Testis (tissue), 2 donors: ENCODE measurements around the gene C20orf173.

Experiments
- POLR2A ChIP-seq: fragments of 450-650 bp; IDR thresholded peaks from one replicate; pipeline ENCODE4 v1.6.1; 2017; ENCODE audit warnings: antibody characterized with exemption, mild to moderate bottlenecking, moderate library complexity
- TF ChIP-seq, protein P1 (sequence below), 3 experiments: fragments of 450-650 bp in 2 of 3; fragments of 200-600 bp in 1 of 3; sonication (generic) in 1 of 3; IDR thresholded peaks; one replicate each; pipeline ENCODE4 v1.5.1; 2016 to 2019; ENCODE audit warnings: antibody characterized with exemption in 3 of 3, mild to moderate bottlenecking in 2 of 3, moderate library complexity in 1 of 3

DNA sequence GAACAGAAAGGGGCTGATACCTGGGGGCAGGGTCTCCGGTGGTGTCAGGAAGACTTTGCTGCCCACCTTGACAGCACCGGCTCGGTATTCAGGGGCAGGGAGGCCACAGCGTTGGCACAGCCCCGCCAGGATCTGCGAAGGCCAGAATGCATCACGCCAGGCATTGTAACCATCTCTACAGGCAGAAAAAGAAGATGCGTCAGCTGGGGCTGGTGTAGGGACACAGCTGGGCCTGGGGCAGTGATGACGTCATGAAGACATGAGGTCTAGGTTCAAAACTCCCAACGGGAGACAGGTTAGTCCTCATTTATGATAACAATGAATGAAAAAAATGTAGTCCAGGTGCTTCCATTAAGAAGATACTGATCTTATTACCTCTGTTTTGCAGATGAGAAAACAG, 34.4 kb upstream of the C20orf173 start:
- no peak for TF ChIP-seq POLR2A
- TF ChIP-seq, protein P1, sequence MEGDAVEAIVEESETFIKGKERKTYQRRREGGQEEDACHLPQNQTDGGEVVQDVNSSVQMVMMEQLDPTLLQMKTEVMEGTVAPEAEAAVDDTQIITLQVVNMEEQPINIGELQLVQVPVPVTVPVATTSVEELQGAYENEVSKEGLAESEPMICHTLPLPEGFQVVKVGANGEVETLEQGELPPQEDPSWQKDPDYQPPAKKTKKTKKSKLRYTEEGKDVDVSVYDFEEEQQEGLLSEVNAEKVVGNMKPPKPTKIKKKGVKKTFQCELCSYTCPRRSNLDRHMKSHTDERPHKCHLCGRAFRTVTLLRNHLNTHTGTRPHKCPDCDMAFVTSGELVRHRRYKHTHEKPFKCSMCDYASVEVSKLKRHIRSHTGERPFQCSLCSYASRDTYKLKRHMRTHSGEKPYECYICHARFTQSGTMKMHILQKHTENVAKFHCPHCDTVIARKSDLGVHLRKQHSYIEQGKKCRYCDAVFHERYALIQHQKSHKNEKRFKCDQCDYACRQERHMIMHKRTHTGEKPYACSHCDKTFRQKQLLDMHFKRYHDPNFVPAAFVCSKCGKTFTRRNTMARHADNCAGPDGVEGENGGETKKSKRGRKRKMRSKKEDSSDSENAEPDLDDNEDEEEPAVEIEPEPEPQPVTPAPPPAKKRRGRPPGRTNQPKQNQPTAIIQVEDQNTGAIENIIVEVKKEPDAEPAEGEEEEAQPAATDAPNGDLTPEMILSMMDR (IDR thresholded peaks at IDR 0.05): no peak
